HG03175 (cell line): ENCODE data around the gene GLIS2.

Source experiments
- ATAC-seq: cut with Tn5 transposase; IDR thresholded peaks from one replicate; pipeline ENCODE4 v1.9.1; 2021; ENCODE audit warnings: mild to moderate bottlenecking, moderate library complexity; ENCODE audit not compliant: unreplicated experiment

GLIS2 gene

GRCh38 chr16:4295581-4295980 lies 20.3 kb upstream of the GLIS2 start:
- no peak for ATAC-seq

DNA sequence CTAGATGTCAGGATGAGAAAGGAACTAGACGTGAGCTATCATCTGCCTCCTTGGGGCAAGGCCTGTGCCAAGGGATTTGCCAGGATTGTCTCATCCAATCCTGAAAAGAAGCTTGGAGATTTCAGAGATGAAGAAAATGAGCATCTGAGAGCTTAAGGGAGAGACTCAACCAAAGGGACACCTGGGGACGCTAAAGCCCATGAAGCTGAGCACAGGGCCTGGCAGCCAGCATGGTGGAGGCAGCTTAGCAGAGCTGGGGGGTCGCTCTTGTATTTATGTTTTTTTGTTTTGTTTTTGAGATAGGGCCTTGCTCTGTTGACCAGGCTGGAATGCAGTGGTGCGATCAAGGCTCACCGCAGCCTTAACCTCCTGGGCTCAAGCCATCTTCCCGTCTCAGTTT lies 18.4 kb upstream of the GLIS2 start:
- ATAC-seq = no peak

DNA sequence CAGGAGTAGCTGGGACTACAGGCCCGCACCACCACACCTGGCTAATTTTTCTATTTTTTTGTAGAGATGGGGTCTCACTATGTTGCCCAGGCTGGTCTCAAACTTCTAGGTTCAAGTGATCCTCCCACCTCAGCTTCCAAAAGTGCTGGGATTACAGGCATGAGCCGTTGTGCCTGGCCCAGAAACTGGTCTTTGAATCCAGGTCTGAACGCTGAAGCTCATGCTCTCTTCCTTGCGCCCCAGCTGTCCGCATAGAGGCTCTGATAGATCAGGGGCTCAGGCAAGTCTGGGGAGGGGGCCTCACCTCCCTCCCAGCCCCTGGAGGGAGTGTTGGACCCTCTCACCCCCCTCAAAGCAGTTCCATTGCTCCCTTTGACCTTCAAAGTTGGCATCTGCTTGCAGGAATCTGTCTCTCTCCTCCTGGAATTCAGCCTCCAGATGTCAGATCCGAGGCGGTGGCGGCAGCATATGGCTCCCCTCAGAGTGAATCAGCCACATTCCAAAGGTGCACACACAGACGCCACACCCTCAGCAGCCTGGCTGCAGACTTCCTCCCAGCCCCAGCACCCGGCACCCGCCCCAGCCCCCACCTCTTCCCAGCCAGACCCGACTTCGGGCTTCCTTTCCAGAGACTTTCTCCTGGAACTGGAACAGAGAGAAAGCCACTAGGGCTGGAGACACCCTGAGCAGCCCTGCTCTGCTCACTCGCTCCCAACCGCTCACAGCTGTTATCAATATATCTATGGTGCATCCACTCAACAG lies 16.9 kb upstream of the GLIS2 start:
- no peak for ATAC-seq

- no peak for ATAC-seq
These were observed 14.7 kb upstream of the GLIS2 start for GRCh38 chr16:4301177-4301576.

GRCh38 chr16:4301968-4302367 lies 13.9 kb upstream of the GLIS2 start:
- ATAC-seq = no peak

GRCh38 chr16:4303973-4304372 lies 11.9 kb upstream of the GLIS2 start:
- ATAC-seq = no peak

- ATAC-seq = no peak
These were observed 9.2 kb upstream of the GLIS2 start for GRCh38 chr16:4306470-4307214.

DNA sequence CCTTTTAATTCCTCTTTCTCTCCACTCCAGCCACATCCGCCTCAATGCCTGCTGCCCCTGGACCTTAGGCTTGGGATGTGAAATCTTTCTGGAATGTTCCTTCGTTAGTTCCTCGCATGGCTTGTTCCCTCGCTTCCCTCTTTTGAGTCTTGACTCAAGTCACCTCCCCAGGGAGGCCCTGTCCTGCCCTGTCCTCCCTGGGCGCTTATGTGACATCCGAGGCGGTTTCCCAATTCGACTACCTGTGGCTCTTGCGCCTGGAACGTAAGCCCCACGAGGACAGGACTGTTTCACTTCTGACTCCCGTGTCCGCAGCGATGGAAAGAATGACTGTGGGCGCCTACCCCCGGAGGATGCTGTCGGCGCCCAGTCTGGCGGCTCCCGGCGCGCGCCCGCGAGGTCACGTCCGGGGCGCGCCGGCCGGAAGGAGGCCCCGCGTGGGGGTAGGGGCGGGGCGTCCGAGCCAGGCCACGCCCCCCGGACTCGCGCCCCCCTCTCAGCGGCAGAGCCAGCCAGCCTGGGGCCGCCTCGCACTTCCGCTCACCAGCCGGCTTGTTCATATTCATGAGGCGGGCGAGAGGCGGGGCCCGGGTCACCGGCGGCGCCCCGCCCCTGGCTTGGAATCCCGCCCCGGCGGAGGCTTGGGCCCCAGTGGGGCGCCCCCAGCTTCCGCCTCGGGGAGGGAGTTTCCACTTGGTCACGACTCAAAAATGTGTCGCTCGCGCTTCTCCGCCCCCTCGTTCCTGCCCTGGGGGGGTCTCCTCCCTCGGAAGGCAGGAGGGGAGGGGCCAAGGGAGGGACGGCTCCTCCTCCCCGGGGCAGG lies 8.4 kb upstream of the GLIS2 start:
- peak; percentile 89 for ATAC-seq

DNA sequence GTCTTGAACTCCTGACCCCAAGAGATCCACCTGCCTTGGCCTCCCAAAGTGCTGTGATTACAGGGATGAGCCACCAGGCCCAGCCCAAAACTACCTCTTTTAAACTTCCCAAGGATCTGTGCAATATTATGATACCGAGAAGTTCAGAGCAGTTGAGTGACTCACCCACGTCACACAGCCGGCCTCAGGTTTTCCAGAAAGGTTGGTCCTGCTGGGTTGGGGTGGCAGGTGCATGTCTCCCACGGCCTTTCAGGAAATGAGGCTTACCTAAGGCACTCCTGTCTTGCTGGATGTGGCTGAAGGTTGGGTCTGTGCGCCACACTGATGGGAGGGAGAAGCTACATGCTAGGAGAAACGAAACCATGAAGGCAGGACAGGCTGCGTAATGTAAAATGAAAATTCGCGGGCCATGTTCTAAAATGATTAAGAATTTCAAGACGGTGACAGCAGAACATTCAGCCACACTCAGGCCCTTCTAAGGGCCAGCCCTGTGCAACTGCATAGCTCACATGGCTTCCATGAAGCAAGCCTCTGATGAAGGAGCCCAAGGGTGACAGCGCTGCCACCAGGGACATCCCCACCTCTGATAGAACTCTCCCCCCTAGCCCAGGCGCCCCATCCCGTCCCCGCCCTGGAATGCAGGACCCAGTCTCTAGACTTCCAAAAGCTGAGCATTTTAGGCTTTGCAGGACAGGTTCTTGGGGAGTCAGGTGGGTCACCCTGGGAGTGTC lies 6.6 kb upstream of the GLIS2 start:
- no peak for ATAC-seq

- ATAC-seq = no peak
These were observed 6.0 kb upstream of the GLIS2 start for GRCh38 chr16:4309833-4310266.

GRCh38 chr16:4313563-4314531 lies 2.0 kb upstream of the GLIS2 start:
- peak; percentile 58 for ATAC-seq

- no peak for ATAC-seq
These were observed 1.2 kb upstream of the GLIS2 start for GRCh38 chr16:4314532-4315185.

DNA sequence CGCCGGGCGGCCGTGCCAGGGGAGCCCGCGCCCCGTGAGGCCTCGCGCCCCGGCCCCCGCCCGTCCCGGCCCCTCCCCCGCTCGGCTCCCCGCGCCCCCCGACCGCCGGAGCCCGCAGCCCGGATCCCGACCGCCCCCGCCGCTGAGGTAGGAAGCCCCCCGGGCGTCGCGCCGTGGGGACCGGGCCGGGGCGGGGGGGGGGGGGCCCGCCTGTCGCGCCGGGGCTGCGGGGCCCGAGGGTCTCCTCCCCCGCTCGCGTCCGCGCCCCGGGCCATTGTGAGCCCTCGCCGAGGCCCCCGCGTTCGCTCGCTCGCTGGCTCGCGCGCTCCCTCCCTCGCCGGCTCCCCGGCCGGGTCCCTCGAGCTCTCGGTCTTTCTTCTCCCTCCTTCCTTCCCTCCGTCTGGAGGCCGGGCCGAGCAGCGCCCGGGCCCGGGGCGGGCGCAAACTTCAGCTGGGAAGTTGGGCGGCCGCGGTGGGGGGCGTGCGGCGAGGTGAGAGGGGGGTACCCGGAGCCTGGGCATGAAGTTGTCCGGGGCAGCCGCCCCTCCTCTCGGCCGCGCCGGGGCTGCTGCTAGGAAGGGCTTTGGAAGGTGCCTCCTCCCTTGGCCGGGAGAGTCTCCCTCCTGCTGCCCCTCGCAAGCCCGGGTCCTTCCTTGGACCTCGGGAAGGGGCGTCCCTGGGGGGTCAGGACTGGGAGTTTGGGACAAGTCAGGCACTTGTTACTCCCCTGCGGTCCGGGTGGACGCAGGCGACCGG lies 419 bp downstream of the GLIS2 start:
- ATAC-seq = no peak

GRCh38 chr16:4316864-4317531 lies 1.1 kb downstream of the GLIS2 start:
- ATAC-seq = no peak

DNA sequence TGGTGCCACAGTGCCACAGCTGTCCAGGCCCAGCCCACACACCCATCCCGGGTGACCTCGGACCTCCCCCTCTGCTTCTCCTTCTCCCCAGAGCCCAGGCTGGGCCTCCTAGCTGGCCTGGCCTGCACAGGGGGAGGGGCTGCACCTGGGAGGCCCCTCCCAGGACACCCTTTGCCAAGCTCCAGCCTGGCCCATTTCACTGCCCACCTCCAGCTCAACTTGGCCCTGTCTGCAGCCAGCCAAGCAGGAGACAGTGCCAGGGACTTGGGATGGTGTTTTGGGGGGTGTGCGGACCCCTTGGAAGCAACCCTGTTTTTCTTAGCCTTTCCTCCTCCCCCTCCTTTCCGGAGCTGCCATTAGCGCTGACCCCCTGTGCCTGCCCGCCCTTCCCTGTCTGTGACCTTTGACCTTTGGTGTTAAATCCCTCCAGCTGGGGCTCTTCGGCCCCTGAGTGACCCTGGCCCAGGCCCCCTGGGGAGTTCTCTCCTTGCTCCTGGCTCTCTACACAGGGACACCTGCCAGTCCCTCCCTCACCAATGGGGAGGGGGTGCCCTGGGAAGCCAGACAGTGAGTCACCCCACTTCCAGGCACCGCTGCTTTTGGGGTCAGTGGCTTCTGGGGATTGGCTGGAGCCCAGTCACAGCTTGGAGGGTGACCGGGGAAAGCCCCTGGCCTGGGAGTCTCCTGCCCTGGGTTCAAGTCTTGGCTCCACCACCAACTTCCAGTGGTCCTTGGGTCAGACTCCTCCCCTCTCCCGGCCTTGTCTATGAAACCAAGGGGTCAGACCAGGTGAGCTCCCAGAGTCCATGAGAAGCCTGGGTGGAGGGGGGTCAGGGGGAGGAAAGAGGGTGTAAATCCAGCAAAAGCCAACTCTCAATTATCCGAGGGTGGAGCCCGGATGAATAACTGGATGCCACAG lies 1.9 kb downstream of the GLIS2 start:
- no peak for ATAC-seq

- no peak for ATAC-seq
These were observed 2.6 kb downstream of the GLIS2 start for GRCh38 chr16:4318451-4318910.

DNA sequence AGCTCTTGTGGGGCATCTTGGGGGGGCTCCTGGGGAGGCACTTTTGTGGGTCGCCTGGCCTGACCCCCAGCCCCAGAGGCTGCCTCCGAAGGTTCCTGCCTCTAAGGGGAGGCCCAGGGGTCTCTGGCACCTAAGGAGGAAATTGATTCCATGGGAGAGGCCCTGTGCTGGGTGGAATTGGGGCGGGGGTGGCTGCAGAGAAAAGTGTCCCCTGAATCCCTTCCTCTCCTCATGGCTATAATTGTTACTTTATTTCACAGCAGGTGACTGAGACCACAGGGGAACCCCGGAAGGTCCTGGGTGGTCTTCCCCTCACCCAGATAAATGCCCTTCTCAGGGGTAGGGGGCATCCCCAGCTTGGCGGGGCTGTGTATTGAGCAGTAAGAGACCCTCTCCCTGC lies 3.1 kb downstream of the GLIS2 start:
- ATAC-seq = no peak
